ENCODE measurements around the gene FDX1. TPM values are rescaled to one million over a fixed set of nuclear protein-coding genes. Genes with fewer than 3 reads are reported as not detected.
"Not testable (repeated sequence)": the region's sequence is repeated elsewhere in the genome, so short reads cannot be mapped to it uniquely, and the experiment has no call there.

FDX1 gene
- total RNA-seq, 1 donor from 2014 or later: 9.1 TPM

GRCh38 chr11:110407315-110407714 is 22.4 kb upstream of the FDX1 start:
- no peak for DNase-seq (ENCODE audit: extremely low spot score in 2 of 2)
- TF ChIP-seq POLR2A (IDR thresholded peaks at IDR 0.05) (no peak), POLR2AphosphoS5 (IDR thresholded peaks at IDR 0.05; ENCODE audit: insufficient read depth in 1 of 2, low read depth in 1 of 2) (no peak)
- TF ChIP-seq, protein P1, sequence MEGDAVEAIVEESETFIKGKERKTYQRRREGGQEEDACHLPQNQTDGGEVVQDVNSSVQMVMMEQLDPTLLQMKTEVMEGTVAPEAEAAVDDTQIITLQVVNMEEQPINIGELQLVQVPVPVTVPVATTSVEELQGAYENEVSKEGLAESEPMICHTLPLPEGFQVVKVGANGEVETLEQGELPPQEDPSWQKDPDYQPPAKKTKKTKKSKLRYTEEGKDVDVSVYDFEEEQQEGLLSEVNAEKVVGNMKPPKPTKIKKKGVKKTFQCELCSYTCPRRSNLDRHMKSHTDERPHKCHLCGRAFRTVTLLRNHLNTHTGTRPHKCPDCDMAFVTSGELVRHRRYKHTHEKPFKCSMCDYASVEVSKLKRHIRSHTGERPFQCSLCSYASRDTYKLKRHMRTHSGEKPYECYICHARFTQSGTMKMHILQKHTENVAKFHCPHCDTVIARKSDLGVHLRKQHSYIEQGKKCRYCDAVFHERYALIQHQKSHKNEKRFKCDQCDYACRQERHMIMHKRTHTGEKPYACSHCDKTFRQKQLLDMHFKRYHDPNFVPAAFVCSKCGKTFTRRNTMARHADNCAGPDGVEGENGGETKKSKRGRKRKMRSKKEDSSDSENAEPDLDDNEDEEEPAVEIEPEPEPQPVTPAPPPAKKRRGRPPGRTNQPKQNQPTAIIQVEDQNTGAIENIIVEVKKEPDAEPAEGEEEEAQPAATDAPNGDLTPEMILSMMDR (IDR thresholded peaks at IDR 0.05): no peak
- intact Hi-C loops (cut with DNase I): no loop called here
- Histone ChIP-seq H3K27me3 (no peaks in the 10 kb centered on the region), H3K4me1 (no peaks in the 10 kb centered on the region), H3K4me3 (no peak overlapping the region), H3K27ac (no peak overlapping the region), H3K9me3 (no peaks in the 10 kb centered on the region), H3K36me3 (no peaks in the 10 kb centered on the region)

GRCh38 chr11:110409174-110409573 is 20.6 kb upstream of the FDX1 start:
- H3K27ac ChIP-seq: no peak overlapping the region
- DNase-seq (ENCODE audit: extremely low spot score in 2 of 2): no peak
- TF ChIP-seq, protein P1 (IDR thresholded peaks at IDR 0.05): no peak
- TF ChIP-seq POLR2A (IDR thresholded peaks at IDR 0.05): no peak
- no peak for TF ChIP-seq POLR2AphosphoS5 (IDR thresholded peaks at IDR 0.05; ENCODE audit: insufficient read depth in 1 of 2, low read depth in 1 of 2)
- no peaks in the 10 kb centered on the region for H3K36me3 ChIP-seq
- no peaks in the 10 kb centered on the region for H3K9me3 ChIP-seq
- no peaks in the 10 kb centered on the region for H3K4me1 ChIP-seq
- H3K4me3 ChIP-seq: no peak overlapping the region
- no peaks in the 10 kb centered on the region for H3K27me3 ChIP-seq
- intact Hi-C loops (cut with DNase I): no loop called here

DNA sequence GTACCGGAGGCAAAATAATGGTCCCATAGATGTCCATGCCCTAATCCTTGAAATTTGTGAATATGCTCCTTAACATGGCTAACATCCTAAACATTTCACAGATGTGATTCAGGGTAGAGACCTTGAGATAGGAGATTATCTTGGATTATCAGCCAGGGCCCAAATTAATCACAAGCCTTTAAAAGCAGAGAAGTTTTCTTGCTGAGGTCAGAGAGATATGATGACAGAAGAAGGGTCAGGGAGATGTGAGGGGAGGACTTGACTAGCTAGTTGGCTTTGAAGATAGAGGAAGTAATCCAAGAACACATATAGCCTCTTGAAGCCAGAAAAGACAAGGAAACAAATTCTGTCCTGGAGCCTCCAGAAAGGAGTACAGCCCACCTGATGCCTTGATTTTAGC is 19.1 kb upstream of the FDX1 start:
- no peak overlapping the region for H3K4me3 ChIP-seq
- no peaks in the 10 kb centered on the region for H3K27me3 ChIP-seq
- intact Hi-C loops (cut with DNase I): no loop called here
- no peaks in the 10 kb centered on the region for H3K4me1 ChIP-seq
- DNase-seq (ENCODE audit: extremely low spot score in 2 of 2): no peak
- H3K36me3 ChIP-seq: no peaks in the 10 kb centered on the region
- H3K9me3 ChIP-seq: no peaks in the 10 kb centered on the region
- H3K27ac ChIP-seq: no peak overlapping the region
- TF ChIP-seq POLR2A (IDR thresholded peaks at IDR 0.05) (no peak), POLR2AphosphoS5 (IDR thresholded peaks at IDR 0.05; ENCODE audit: insufficient read depth in 1 of 2, low read depth in 1 of 2) (no peak)
- TF ChIP-seq, protein P1 (IDR thresholded peaks at IDR 0.05): no peak

- TF ChIP-seq POLR2AphosphoS5 (IDR thresholded peaks at IDR 0.05; ENCODE audit: insufficient read depth in 1 of 2, low read depth in 1 of 2) (no peak), POLR2A (IDR thresholded peaks at IDR 0.05) (no peak)
- TF ChIP-seq, protein P1 (IDR thresholded peaks at IDR 0.05): no peak
- no peaks in the 10 kb centered on the region for H3K9me3 ChIP-seq
- DNase-seq (ENCODE audit: extremely low spot score in 2 of 2): no peak
- no peak overlapping the region for H3K4me3 ChIP-seq
- intact Hi-C loops (cut with DNase I): no loop called here
- H3K4me1 ChIP-seq: no peaks in the 10 kb centered on the region
- no peak overlapping the region for H3K27ac ChIP-seq
- no peaks in the 10 kb centered on the region for H3K36me3 ChIP-seq
- no peaks in the 10 kb centered on the region for H3K27me3 ChIP-seq
Observed at GRCh38 chr11:110415081-110415480, 14.7 kb upstream of the FDX1 start.

GRCh38 chr11:110421658-110422057 is 8.1 kb upstream of the FDX1 start:
- H3K27me3 ChIP-seq; H3K4me3 ChIP-seq; H3K36me3 ChIP-seq; intact Hi-C loops (cut with DNase I); H3K9me3 ChIP-seq; H3K27ac ChIP-seq; DNase-seq (ENCODE audit: extremely low spot score in 2 of 2); H3K4me1 ChIP-seq: not testable (repeated sequence)
